Measurements from ENCODE around the gene DPP6.

Gene DPP6

DNA sequence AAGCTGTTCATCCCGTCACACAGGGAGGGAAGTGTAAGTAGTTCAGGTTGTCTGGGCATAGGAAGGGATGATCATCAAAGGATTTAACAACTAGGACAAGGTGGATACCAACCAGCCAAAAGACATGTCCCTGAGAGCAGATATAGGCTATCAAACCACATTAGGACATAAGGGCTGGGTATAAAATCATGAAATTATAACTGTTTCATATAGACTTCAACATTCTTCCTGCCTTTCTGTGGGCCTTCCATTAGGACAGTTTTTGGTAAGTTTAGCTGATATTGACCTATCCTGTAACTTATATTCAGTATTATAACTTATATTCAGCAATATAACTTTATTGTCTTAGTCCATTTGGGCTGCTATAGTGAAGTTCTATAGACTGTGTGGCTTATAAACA, 759.8 kb downstream of the DPP6 start:
- no peak for DNase-seq (ENCODE audit: low read depth in 2 of 2)

GRCh38 chr7:154817224-154817896, 765.2 kb downstream of the DPP6 start:
- DNase-seq (ENCODE audit: low read depth in 2 of 2) = no peak

GRCh38 chr7:154827007-154827406, 774.8 kb downstream of the DPP6 start:
- no peak for DNase-seq (ENCODE audit: low read depth in 2 of 2)

- no peak for DNase-seq (ENCODE audit: low read depth in 2 of 2)
Measured at GRCh38 chr7:154832557-154833138, 780.5 kb downstream of the DPP6 start.

DNA sequence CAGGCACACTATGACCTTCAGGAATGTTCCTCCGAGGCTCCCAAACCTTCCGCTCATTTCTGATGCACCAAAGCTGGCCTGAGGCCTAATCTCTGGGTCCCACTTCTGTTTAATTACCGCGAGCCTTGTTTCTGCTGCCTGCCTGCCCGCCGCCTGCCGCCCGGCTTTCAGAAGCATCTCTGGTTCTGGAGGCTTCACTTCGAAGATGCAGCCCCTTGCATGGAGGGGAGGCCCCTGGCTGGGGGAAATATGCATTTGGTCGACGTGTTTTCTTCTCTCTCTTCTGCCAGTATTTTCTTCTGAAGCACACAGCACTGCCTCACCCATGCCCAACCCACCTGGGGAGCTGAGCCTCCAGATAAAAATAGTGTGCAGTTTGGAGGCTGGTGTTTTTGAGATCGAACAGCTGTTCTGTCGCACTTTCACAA, 783.8 kb downstream of the DPP6 start:
- DNase-seq (ENCODE audit: low read depth in 2 of 2) = no peak

DNA sequence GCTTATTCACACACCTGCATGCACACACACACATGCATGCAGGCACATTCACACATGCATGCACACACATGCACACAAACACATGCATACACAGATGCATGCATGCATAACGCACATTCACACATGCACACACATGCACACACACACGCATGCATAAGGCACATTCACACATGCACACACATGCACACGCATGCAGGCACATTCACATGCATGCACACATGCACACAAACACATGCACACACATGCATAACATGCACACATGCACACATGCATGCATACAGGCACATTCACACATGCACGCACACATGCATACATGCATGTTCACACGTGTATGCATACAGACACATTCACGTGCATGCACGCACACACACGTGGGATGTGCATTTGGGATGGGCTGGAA, 784.9 kb downstream of the DPP6 start:
- DNase-seq (ENCODE audit: low read depth in 2 of 2) = no peak

- DNase-seq (ENCODE audit: low read depth in 2 of 2) = no peak
Measured at GRCh38 chr7:154837622-154838021, 785.4 kb downstream of the DPP6 start.

DNA sequence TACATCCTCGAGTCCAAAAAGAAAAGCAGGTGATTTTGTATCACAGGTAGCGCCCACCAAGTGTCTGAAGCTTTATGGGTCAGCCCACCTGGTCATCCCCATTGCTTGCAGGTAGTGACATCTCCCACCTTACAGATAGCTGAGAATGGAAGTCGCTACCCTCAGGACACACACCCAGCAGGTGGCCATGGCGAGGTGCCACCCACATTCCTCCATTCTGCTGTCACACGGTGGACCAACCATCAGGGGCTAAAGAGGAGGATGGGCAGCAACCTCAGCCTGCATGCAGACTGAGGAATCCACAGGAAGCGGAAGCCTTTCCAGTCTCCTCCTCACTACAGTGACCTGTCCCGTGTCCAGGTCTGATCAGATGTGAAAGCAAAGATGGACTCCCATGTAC, 787.9 kb downstream of the DPP6 start:
- no peak for DNase-seq (ENCODE audit: low read depth in 2 of 2)

DNA sequence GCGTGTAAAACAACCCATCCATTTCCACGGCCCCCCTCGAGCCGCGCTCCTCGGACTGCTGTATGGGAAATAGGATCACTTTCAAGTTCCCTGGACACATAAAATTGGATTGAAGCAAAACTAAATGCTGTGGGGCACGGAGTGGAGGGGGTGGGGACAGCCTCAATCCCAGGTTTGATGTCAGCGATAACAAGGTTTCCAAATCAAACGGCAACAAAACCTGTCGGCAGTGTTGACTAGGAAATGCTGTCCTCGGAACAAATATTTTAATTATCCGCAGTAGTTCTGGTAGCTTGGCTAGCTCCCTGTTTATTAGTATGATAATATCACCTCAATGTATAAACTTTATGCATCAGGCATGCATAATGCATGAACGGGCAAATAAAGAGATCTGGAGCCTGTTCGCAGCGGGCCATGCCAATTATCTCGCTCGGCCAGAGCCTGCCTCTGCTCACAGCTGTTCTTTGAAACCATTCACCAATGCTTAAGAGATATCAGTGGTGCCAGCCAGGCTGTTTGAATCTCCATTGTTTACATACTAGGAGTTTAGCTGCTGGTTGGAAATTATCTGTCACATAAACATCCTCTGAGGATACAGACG, 789.6 kb downstream of the DPP6 start:
- DNase-seq (ENCODE audit: low read depth in 2 of 2) = no peak

DNA sequence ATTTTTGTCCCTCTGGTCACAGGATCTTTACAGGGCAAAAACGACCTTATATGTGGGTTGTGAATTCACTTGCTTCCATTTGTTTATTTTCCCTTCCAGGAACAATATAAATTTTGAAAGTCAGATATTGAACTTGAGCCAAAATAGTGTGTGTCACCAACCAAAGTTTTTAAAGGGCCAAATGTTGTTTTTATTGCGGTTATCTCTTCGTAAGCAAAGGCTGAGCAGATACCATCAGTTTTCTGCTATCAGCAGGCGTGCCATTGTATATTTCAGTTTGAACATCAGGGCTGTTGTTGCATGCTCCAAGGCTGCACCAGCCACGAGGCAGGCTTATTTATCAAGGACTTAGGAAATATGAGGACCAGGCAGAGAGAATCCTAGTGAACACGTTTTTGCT, 790.4 kb downstream of the DPP6 start:
- DNase-seq (ENCODE audit: low read depth in 2 of 2) = no peak

- DNase-seq (ENCODE audit: low read depth in 2 of 2) = no peak
Measured at GRCh38 chr7:154843670-154844237, 791.6 kb downstream of the DPP6 start.

GRCh38 chr7:154844499-154844898, 792.3 kb downstream of the DPP6 start:
- DNase-seq (ENCODE audit: low read depth in 2 of 2) = no peak

- DNase-seq (ENCODE audit: low read depth in 2 of 2) = no peak
Measured at GRCh38 chr7:154844955-154845354, 792.8 kb downstream of the DPP6 start.

DNA sequence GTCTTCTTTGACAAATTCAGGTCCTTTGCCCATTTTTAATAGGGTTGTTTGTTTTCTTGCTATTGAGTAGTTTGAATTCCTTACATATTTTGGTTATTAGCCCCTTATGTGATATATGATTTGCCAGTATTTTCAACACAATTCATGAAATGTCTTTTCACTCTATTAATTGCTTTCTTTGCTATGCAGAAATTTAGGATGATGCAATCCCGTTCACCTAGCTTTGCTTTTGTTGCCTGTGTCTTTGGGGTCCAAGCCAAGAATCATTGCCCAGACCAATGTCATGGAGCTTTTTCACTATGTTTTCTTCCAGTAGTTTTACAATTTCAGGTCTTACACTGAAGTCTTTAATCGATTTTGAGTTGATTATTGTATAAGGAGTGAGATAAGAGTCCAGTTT, 796.3 kb downstream of the DPP6 start:
- DNase-seq (ENCODE audit: low read depth in 2 of 2) = no peak

GRCh38 chr7:154852205-154852604, 800.0 kb downstream of the DPP6 start:
- no peak for DNase-seq (ENCODE audit: low read depth in 2 of 2)

DNA sequence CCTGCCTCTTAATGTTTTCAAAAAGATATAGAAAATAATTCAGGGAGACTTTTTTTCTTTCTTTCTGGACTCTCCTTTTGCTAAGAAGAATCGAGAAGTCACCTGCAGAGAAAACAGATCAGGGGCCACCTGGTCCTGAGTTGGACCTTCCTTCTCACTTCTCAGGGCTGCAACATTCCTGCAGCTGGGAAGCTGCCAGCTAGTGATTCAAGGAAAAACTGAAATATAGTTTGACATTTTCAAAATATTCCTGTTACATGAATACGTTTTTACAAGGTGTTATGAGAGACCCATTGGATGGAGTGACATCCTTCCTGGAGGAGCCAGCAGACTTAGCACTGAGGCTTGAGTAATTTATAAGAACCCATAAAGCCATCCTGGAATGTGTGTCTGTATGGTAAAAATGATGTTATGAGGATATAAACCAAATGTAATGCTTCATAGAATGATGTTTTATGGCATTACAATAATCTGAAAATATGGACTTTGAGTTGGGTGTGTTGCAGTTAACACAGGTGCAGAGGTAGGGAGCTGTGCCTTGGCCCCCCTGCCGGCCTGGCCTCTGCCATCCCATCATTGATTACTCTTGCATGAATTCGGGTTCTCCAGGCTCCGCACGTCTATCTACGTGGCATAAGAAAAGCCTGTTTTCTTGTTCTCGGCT, 801.0 kb downstream of the DPP6 start:
- no peak for DNase-seq (ENCODE audit: low read depth in 2 of 2)

DNA sequence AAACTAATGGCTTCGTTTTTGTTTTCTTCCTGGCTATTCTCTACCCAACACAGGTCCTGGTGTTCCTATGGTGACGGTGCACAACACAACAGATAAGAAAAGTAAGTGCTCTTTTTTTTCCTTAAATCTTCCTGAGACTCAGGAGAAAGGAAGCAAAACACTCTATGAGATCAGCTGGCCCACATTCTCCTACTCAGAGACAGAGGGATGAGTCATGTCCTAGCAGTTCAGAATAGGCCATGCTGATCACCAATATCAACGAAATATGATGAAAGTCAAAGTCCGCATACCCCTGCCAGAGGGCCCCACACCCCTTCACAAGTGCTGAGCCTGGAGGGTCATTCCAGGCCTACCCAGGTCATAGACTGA, 801.5 kb downstream of the DPP6 start:
- no peak for DNase-seq (ENCODE audit: low read depth in 2 of 2)

DNA sequence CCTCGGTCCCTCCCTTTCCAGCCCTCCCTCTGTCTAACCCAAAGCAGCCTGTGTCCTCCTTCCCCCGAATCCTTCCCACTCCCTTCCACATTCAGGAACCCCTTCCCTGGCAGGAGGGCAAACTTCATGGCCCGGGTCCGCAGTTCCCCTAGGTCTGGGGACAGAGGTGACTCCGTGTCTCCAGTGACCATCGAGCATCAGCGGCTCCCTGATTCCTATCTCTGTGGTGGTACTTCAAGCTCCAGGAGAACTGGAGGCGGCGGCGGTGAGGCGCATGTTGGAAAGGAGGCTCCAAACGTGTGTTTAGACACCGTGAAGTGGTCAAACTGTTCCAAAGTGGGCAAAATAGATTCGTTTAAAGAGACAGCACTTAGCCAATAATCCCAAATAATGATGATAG, 802.6 kb downstream of the DPP6 start:
- DNase-seq (ENCODE audit: low read depth in 2 of 2) = no peak

DNA sequence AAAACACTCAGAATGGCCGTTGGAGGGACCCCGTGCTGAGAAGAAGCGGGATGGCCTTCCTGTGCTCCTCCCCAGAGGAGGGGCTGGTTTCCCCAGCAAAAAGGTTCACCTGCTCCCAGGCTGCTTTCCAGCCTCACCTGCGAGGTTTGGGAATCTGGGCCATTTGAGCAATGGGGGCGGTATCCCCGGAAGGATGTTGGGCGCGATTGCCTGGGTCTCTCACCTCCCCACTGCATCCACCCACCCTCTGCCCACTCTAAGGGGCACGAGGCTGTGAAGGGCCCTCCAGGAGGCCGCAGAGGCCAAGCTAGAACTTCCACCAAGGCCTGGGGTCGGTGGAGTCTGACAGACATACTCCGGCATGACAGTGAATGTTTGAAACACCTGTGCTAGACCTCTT, 803.2 kb downstream of the DPP6 start:
- DNase-seq (ENCODE audit: low read depth in 2 of 2) = no peak

GRCh38 chr7:154856733-154857132, 804.5 kb downstream of the DPP6 start:
- DNase-seq (ENCODE audit: low read depth in 2 of 2) = no peak

DNA sequence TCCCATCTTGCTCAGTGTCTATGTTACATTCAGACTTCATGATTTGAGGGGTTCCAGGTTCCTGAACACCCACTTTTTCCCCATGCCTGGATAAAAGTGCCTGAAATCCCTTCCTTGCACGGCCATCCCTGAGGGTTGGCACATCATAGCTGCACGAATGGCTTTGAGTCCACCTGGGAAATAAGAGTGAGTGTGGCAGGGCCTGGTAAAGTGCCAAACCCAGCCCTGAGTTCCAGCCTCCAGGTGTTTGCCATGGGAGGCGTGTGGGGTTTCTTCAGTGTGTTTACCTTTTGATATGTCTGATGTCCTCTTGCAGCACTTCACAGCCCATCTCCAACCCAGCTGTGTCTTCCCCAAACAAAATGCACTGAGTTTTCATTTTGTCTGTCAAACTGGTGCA, 805.0 kb downstream of the DPP6 start:
- no peak for DNase-seq (ENCODE audit: low read depth in 2 of 2)

All from activated CD8-positive, alpha-beta memory T cell treated with anti-CD3 and anti-CD28 coated beads for 4 hours (primary cell).